ENCODE data around the gene NOL11. TPM values are rescaled to one million over a fixed set of nuclear protein-coding genes. Genes with fewer than 3 reads are reported as not detected.

NOL11 gene
- total RNA-seq, 1 experiment from 2014 or later, result 66.4 TPM

DNA sequence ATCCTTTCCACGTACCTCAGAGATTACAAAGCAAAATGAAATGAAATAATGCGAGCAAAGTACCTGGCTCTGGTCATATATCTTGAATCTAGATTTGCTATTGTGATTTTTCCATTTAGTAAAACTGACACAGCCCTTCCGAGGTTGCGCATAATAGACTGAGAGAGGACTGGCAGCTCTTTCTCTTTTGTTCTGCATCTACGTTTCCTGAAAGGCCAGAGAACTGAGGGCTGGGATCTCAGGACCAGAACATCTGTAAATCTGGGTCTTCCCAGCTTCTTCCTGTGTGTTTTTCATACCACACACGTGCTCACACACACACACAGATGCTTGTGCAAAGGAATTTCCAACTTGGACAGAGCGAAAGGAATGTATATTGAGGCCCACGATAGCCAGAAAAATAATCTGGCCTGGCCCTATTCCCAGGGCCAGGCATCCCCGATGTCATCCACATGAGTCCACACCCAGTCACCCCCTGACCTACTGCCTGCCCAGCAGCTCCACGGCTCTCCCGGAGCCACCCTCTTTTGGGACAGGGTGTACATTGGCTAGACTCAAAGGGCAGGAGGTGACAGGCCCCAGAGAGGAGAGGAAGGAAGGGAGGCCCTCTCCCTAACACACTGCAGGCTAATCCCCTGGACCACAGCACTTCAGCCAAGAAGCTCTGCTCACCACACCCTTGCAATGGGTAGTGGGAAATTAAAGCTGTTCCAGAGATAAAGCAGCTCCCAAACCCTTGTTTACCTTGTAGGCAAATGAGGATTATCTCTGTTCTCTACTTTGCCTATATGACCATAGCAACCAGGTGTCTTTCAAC lies 41.8 kb downstream of the NOL11 start:
- DNase-seq (ENCODE audit: low spot score), result no peak
- ChIA-PET CTCF (interaction anchor here (0.8 to 1.3 kb wide), 2 partner anchors 19 to 42 kb away, joined by 3 to 7 read pairs; no protein-coding TSS in a partner anchor), POLR2A (no interaction called here)

More for the DNA sequence above, 41.8 kb downstream of the NOL11 start:
- Mint-ChIP-seq H3K36me3 (peaks cover 16% of the 10 kb centered on the region), H3K27me3 (ENCODE audit: low read depth) (no peaks in the 10 kb centered on the region), H3K4me3 (no peak overlapping the region), H3K4me1 (peaks cover 30% of the 10 kb centered on the region), H3K27ac (peak overlapping the region; percentile 67), H3K9me3 (peaks cover 17% of the 10 kb centered on the region)
- TF ChIP-seq AFF4 (CRISPR knock-in tag; IDR thresholded peaks at IDR 0.05; ENCODE audit: borderline replicate concordance) (no peak), USF1 (CRISPR knock-in tag; IDR thresholded peaks at IDR 0.05) (no peak), ERG (CRISPR knock-in tag; IDR thresholded peaks at IDR 0.05) (no peak), E2F1 (CRISPR knock-in tag; IDR thresholded peaks at IDR 0.05) (no peak), ATF2 (CRISPR knock-in tag; IDR thresholded peaks at IDR 0.05; ENCODE audit: borderline replicate concordance, low read depth) (no peak), ZMAT4 (CRISPR knock-in tag; IDR thresholded peaks at IDR 0.05) (no peak), ZBTB21 (CRISPR knock-in tag; IDR thresholded peaks at IDR 0.05; ENCODE audit: borderline replicate concordance) (no peak), ETV6 (CRISPR knock-in tag; IDR thresholded peaks at IDR 0.05) (no peak), ZNF671 (CRISPR knock-in tag; IDR thresholded peaks at IDR 0.05) (no peak), ZNF425 (CRISPR knock-in tag; conservative IDR thresholded peaks at IDR 0.05) (no peak), GABPB1 (CRISPR knock-in tag; IDR thresholded peaks at IDR 0.05) (no peak)
- TF ChIP-seq, protein P1, sequence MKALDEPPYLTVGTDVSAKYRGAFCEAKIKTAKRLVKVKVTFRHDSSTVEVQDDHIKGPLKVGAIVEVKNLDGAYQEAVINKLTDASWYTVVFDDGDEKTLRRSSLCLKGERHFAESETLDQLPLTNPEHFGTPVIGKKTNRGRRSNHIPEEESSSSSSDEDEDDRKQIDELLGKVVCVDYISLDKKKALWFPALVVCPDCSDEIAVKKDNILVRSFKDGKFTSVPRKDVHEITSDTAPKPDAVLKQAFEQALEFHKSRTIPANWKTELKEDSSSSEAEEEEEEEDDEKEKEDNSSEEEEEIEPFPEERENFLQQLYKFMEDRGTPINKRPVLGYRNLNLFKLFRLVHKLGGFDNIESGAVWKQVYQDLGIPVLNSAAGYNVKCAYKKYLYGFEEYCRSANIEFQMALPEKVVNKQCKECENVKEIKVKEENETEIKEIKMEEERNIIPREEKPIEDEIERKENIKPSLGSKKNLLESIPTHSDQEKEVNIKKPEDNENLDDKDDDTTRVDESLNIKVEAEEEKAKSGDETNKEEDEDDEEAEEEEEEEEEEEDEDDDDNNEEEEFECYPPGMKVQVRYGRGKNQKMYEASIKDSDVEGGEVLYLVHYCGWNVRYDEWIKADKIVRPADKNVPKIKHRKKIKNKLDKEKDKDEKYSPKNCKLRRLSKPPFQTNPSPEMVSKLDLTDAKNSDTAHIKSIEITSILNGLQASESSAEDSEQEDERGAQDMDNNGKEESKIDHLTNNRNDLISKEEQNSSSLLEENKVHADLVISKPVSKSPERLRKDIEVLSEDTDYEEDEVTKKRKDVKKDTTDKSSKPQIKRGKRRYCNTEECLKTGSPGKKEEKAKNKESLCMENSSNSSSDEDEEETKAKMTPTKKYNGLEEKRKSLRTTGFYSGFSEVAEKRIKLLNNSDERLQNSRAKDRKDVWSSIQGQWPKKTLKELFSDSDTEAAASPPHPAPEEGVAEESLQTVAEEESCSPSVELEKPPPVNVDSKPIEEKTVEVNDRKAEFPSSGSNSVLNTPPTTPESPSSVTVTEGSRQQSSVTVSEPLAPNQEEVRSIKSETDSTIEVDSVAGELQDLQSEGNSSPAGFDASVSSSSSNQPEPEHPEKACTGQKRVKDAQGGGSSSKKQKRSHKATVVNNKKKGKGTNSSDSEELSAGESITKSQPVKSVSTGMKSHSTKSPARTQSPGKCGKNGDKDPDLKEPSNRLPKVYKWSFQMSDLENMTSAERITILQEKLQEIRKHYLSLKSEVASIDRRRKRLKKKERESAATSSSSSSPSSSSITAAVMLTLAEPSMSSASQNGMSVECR (CRISPR knock-in tag; IDR thresholded peaks at IDR 0.05; ENCODE audit: borderline replicate concordance), result no peak
- TF ChIP-seq, protein P2, sequence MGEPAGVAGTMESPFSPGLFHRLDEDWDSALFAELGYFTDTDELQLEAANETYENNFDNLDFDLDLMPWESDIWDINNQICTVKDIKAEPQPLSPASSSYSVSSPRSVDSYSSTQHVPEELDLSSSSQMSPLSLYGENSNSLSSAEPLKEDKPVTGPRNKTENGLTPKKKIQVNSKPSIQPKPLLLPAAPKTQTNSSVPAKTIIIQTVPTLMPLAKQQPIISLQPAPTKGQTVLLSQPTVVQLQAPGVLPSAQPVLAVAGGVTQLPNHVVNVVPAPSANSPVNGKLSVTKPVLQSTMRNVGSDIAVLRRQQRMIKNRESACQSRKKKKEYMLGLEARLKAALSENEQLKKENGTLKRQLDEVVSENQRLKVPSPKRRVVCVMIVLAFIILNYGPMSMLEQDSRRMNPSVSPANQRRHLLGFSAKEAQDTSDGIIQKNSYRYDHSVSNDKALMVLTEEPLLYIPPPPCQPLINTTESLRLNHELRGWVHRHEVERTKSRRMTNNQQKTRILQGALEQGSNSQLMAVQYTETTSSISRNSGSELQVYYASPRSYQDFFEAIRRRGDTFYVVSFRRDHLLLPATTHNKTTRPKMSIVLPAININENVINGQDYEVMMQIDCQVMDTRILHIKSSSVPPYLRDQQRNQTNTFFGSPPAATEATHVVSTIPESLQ (CRISPR knock-in tag; IDR thresholded peaks at IDR 0.05), result no peak
- ATAC-seq, result peak; percentile 23

Data from WTC11 (cell line).